Fibroblast of lung (primary cell): Measurements from ENCODE around the gene GRIK1.

ENCODE experiments used
- CTCF ChIP-seq, 2 donors: IDR thresholded peaks in 1 of 2; conservative IDR thresholded peaks in 1 of 2; 1 replicate in 1 of 2; 2 replicates in 1 of 2; pipeline ENCODE4 v1.5.1; 2011 to 2012; ENCODE audit warnings: low read length in 2 of 2, control low read depth in 1 of 2, inconsistent platforms in 1 of 2, low read depth in 1 of 2, mild to moderate bottlenecking in 1 of 2
- EZH2 ChIP-seq: IDR thresholded peaks from 2 replicates; pipeline ENCODE4 v1.5.1; 2012; ENCODE audit warnings: low read length, control low read depth, mild to moderate bottlenecking; ENCODE audit errors: missing control alignments

DNA sequence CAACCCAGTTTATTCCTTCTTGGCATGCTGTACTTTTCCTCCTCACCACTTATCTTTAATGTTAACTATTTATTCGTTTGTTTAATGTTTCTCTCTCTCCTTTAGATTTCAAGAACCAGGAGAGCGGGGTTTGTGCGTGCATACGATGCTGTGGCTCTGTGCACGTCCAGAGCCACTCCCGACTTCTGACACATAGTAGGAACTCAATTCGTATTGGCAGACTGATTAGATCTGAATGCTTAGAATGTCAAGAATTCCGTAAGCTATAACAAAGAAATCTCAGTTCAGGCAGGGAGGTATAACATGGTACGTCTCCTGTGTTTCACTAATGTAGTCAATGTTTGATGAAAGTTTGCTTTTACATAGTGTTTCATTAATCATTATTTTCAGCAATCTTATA lies 7.3 kb upstream of the GRIK1 start:
- TF ChIP-seq CTCF (conservative IDR thresholded peaks at IDR 0.05 in 1 of 2, IDR thresholded peaks at IDR 0.05 in 1 of 2; ENCODE audit: low read depth in 1 of 2, low read length in 2 of 2) (no peak), EZH2 (no peak)
